HepG2 (cell line): ENCODE measurements around the gene NME7. TPM values are rescaled to one million over a fixed set of nuclear protein-coding genes. Genes with fewer than 3 reads are reported as not detected.
A peak's percentile ranks its signal among the peaks of the same experiment; 100 is the strongest.

Source experiments
- AFF4 ChIP-seq: sonication (generic); formaldehyde crosslinking; IDR thresholded peaks from 2 replicates; pipeline ENCODE4 v1.4.0; 2020; ENCODE audit warnings: missing genetic modification reagents
- ARID5B ChIP-seq: IDR thresholded peaks from 2 replicates; pipeline ENCODE4 v1.4.0; 2020; ENCODE audit warnings: mild to moderate bottlenecking, missing genetic modification reagents
- ATF7-NPFF ChIP-seq: sonication (generic); formaldehyde crosslinking; IDR thresholded peaks from 2 replicates; pipeline ENCODE4 v1.8.1; 2023; ENCODE audit warnings: mild to moderate bottlenecking, low read depth, missing genetic modification reagents, moderate library complexity
- ATRX ChIP-seq: sonication (generic); formaldehyde crosslinking; IDR thresholded peaks from 2 replicates; pipeline ENCODE4 v1.4.0; 2020; ENCODE audit warnings: missing genetic modification reagents, borderline replicate concordance
- GZF1 ChIP-seq: sonication (generic); formaldehyde crosslinking; IDR thresholded peaks from 2 replicates; pipeline ENCODE4 v1.5.1; 2020; ENCODE audit warnings: mild to moderate bottlenecking, missing genetic modification reagents
- MIER3 ChIP-seq: IDR thresholded peaks from 2 replicates; pipeline ENCODE4 v1.6.1; 2016; ENCODE audit warnings: missing compliant biosample characterization, borderline replicate concordance
- MLXIP ChIP-seq: sonication (generic); formaldehyde crosslinking; IDR thresholded peaks from 2 replicates; pipeline ENCODE4 v1.9.0; 2021; ENCODE audit warnings: missing genetic modification reagents, borderline replicate concordance
- NCOA2 ChIP-seq: sonication (generic); formaldehyde crosslinking; IDR thresholded peaks from 2 replicates; pipeline ENCODE4 v1.8.0; 2022; ENCODE audit warnings: inconsistent platforms
- TAF1 ChIP-seq: sonication (generic); formaldehyde crosslinking; IDR thresholded peaks from 2 replicates; pipeline ENCODE4 v1.4.0; 2020; ENCODE audit warnings: missing genetic modification reagents
- ZBTB39 ChIP-seq: sonication (generic); formaldehyde crosslinking; IDR thresholded peaks from 2 replicates; pipeline ENCODE4 v1.5.0; 2020; ENCODE audit warnings: missing genetic modification reagents
- ZFYVE20 ChIP-seq: sonication (generic); formaldehyde crosslinking; IDR thresholded peaks from 2 replicates; pipeline ENCODE4 v1.8.0; 2023; ENCODE audit warnings: low read depth, mild to moderate bottlenecking, moderate library complexity, missing genetic modification reagents, borderline replicate concordance
- ZNF260 ChIP-seq: sonication (generic); formaldehyde crosslinking; IDR thresholded peaks from 2 replicates; pipeline ENCODE4 v1.4.0; 2020; ENCODE audit warnings: missing genetic modification reagents, low read depth, mild to moderate bottlenecking, borderline replicate concordance
- ZNF282 ChIP-seq: fragments of 450-650 bp; IDR thresholded peaks from 2 replicates; pipeline ENCODE4 v1.6.1; 2018; ENCODE audit not compliant: partially characterized antibody
- ZNF432 ChIP-seq: sonication (generic); formaldehyde crosslinking; IDR thresholded peaks from 2 replicates; pipeline ENCODE4 v1.5.0; 2020; ENCODE audit warnings: missing genetic modification reagents, mild to moderate bottlenecking, borderline replicate concordance
- ZNF777 ChIP-seq: sonication (generic); formaldehyde crosslinking; IDR thresholded peaks from 2 replicates; pipeline ENCODE4 v1.4.0; 2020; ENCODE audit warnings: missing genetic modification reagents
- ZSCAN22 ChIP-seq: sonication (generic); formaldehyde crosslinking; IDR thresholded peaks from 2 replicates; pipeline ENCODE4 v1.4.0; 2020; ENCODE audit warnings: mild to moderate bottlenecking, missing genetic modification reagents
- polyA plus RNA-seq, 8 experiments: library from polyadenylated mRNA; depleted of rRNA in 3 of 8; stranded (reverse) in 7 of 8; unstranded in 1 of 8; fragments of >200 nt; fragmentation: Illumina TruSeq in 4 of 8; extraction: Trizol in 4 of 8; gene quantifications; 2 replicates each; pipeline versions ENCODE4 v1.2.1 to v1.2.3, GENCODE V29; 2011 to 2016; ENCODE audit warnings: low read depth in 4 of 8, missing spikeins in 1 of 8, mixed read lengths in 1 of 8; ENCODE audit not compliant: insufficient read depth in 1 of 8
- total RNA-seq, 5 experiments: library from RNA; depleted of rRNA; stranded (reverse); fragments of >200 nt; fragmentation: Illumina TruSeq; extraction: Trizol; gene quantifications; 2 replicates each; pipeline ENCODE4 v1.2.3, GENCODE V29; 2016; ENCODE audit warnings: low read depth in 1 of 5

The NME7 gene
- total and polyA plus RNA-seq, 2 of the 13 experiments (the other 11 are each of a cell fraction or from before 2014, with no cell fraction given) = 9.4 to 22.5 TPM

GRCh38 chr1:169144941-169145626 lies 222.5 kb downstream of the NME7 start (continued):
- TF ChIP-seq ZBTB39 (CRISPR knock-in tag) (no peak), ZSCAN22 (CRISPR knock-in tag) (no peak), MLXIP (CRISPR knock-in tag) (no peak), MIER3 (no peak), GZF1 (CRISPR knock-in tag) (no peak), ATF7-NPFF (CRISPR knock-in tag) (no peak), ZNF777 (CRISPR knock-in tag) (no peak), NCOA2 (CRISPR knock-in tag) (no peak; the same call in 1 of the 2 replicates), ZFYVE20 (CRISPR knock-in tag) (no peak), ATRX (CRISPR knock-in tag) (no peak), ZNF260 (no peak), ZNF432 (CRISPR knock-in tag) (no peak), ZNF282 (no peak), TAF1 (no peak), AFF4 (CRISPR knock-in tag) (no peak), ARID5B (peak; percentile 77)
